DOHH2 (cell line): ENCODE measurements around the gene ASB6.
"Not testable (repeated sequence)": the region's sequence is repeated elsewhere in the genome, so short reads cannot be mapped to it uniquely, and the experiment has no call there.

Experiments used
- H3F3A ChIP-seq: fragments of 200-600 bp; sonication (generic), shearing (Covaris generic); 2 replicates; pipeline ENCODE4 v1.6.0; 2016; ENCODE audit warnings: antibody characterized with exemption, mild to moderate bottlenecking; ENCODE audit not compliant: control insufficient read depth, insufficient read depth
- H3K27ac ChIP-seq: fragments of 200-600 bp; sonication (generic); 2 replicates; pipeline ENCODE4 v1.5.1; 2014; ENCODE audit warnings: low read depth, mild to moderate bottlenecking, low read length, moderate library complexity
- H3K27me3 ChIP-seq: fragments of 200-600 bp; sonication (generic); 2 replicates; pipeline ENCODE4 v1.6.1; 2014; ENCODE audit warnings: mild to moderate bottlenecking, low read length, mixed read lengths; ENCODE audit not compliant: control insufficient read depth
- H3K36me3 ChIP-seq: fragments of 200-600 bp; sonication (generic); 2 replicates; pipeline ENCODE4 v1.6.1; 2014; ENCODE audit warnings: mild to moderate bottlenecking, low read length, moderate library complexity, mixed read lengths; ENCODE audit not compliant: control insufficient read depth
- H3K4me1 ChIP-seq: fragments of 200-600 bp; sonication (generic); 2 replicates; pipeline ENCODE4 v1.6.1; 2014; ENCODE audit warnings: mild to moderate bottlenecking, low read length, mixed read lengths; ENCODE audit not compliant: control insufficient read depth
- H3K4me2 ChIP-seq: fragments of 200-600 bp; sonication (generic); 2 replicates; pipeline ENCODE4 v1.6.0; 2014; ENCODE audit warnings: mild to moderate bottlenecking, low read length, moderate library complexity
- H3K4me3 ChIP-seq: fragments of 200-600 bp; sonication (generic); 2 replicates; pipeline ENCODE4 v1.5.1; 2014; ENCODE audit warnings: mild to moderate bottlenecking, low read length, mixed read lengths
- H3K79me2 ChIP-seq: fragments of 200-600 bp; sonication (generic); 2 replicates; pipeline ENCODE4 v1.6.1; 2014; ENCODE audit warnings: mild to moderate bottlenecking, low read length, mixed read lengths; ENCODE audit not compliant: control insufficient read depth
- H3K9me2 ChIP-seq: fragments of 200-600 bp; sonication (generic); replicated peaks from 2 replicates; pipeline ENCODE4 v1.6.1; 2014; ENCODE audit warnings: mild to moderate bottlenecking, low read length, mixed read lengths; ENCODE audit not compliant: control insufficient read depth
- H3K9me3 ChIP-seq: fragments of 200-600 bp; sonication (generic); 2 replicates; pipeline ENCODE4 v1.6.1; 2014; ENCODE audit warnings: antibody characterized with exemption, low read length, mixed read lengths; ENCODE audit not compliant: control insufficient read depth, insufficient read depth
- H4K20me1 ChIP-seq: fragments of 200-600 bp; sonication (generic); 2 replicates; pipeline ENCODE4 v1.6.0; 2014; ENCODE audit warnings: low read depth, mild to moderate bottlenecking, antibody characterized with exemption, low read length, moderate library complexity; ENCODE audit not compliant: control insufficient read depth, insufficient read depth
- CTCF ChIP-seq: fragments of 200-600 bp; sonication (generic); IDR thresholded peaks from one replicate; pipeline ENCODE4 v1.5.1; 2014; ENCODE audit warnings: antibody characterized with exemption, mild to moderate bottlenecking, low read depth, low read length; ENCODE audit not compliant: poor library complexity, severe bottlenecking
- EZH2phosphoT487 ChIP-seq: fragments of 200-600 bp; sonication (generic); IDR thresholded peaks from 2 replicates; pipeline ENCODE4 v1.6.1; 2017; ENCODE audit warnings: borderline replicate concordance, mild to moderate bottlenecking, antibody characterized with exemption, low read length, moderate library complexity, mixed read lengths

ASB6 gene

GRCh38 chr9:129637673-129638439 is 4.1 kb downstream of the ASB6 start:
- no peaks in the 10 kb centered on the region for H3K9me3 ChIP-seq
- H3K4me1 ChIP-seq: peaks cover 16% of the 10 kb centered on the region
- H3K27ac ChIP-seq: no peak overlapping the region
- H3K4me2 ChIP-seq: no peak overlapping the region
- H3K36me3 ChIP-seq: peaks cover 62% of the 10 kb centered on the region
- H3K79me2 ChIP-seq: peaks cover 50% of the 10 kb centered on the region
- H3K9me2 ChIP-seq: no peaks in the 10 kb centered on the region
- H3K27me3 ChIP-seq: no peaks in the 10 kb centered on the region
- peaks cover 24% of the 10 kb centered on the region; the same call in 1 of the 2 replicates for H4K20me1 ChIP-seq
- H3F3A ChIP-seq: peaks cover 6% of the 10 kb centered on the region; the same call in 1 of the 2 replicates
- TF ChIP-seq CTCF (no peak), EZH2phosphoT487 (no peak)
- no peak overlapping the region for H3K4me3 ChIP-seq

GRCh38 chr9:129637102-129637501 is 4.8 kb downstream of the ASB6 start:
- Histone ChIP-seq H3K27ac (no peak overlapping the region), H3K4me1 (peaks cover 16% of the 10 kb centered on the region), H3K4me2 (no peak overlapping the region), H3K27me3 (no peaks in the 10 kb centered on the region), H3K4me3 (no peak overlapping the region), H4K20me1 (peaks cover 24% of the 10 kb centered on the region; the same call in 1 of the 2 replicates), H3F3A (peaks cover 6% of the 10 kb centered on the region; the same call in 1 of the 2 replicates), H3K9me2 (no peaks in the 10 kb centered on the region), H3K9me3 (no peaks in the 10 kb centered on the region), H3K36me3 (peaks cover 69% of the 10 kb centered on the region), H3K79me2 (peaks cover 58% of the 10 kb centered on the region)
- TF ChIP-seq EZH2phosphoT487 (no peak), CTCF (no peak)

GRCh38 chr9:129636343-129636742 is 5.6 kb downstream of the ASB6 start:
- not testable (repeated sequence) for H3K9me2 ChIP-seq, H3F3A ChIP-seq, H3K4me3 ChIP-seq, H3K4me2 ChIP-seq, H3K27me3 ChIP-seq, H3K9me3 ChIP-seq, H3K27ac ChIP-seq
- Histone ChIP-seq H4K20me1 (peaks cover 26% of the 10 kb centered on the region; the same call in 1 of the 2 replicates), H3K36me3 (peaks cover 71% of the 10 kb centered on the region), H3K79me2 (peaks cover 59% of the 10 kb centered on the region), H3K4me1 (peaks cover 16% of the 10 kb centered on the region)
